COR-L47 (cell line): ENCODE results near the gene SKA2.
"Not testable (repeated sequence)": the region's sequence is repeated elsewhere in the genome, so short reads cannot be mapped to it uniquely, and the experiment has no call there.

Source experiments
- DNase-seq: peaks from one replicate; lab custom pipeline; 2025; lab: John Stamatoyannopoulos, UW

SKA2 gene

GRCh38 chr17:59151591-59151990 is 3.4 kb downstream of the SKA2 start:
- no peak for DNase-seq

GRCh38 chr17:59151006-59151405 is 4.0 kb downstream of the SKA2 start:
- DNase-seq = no peak

DNA sequence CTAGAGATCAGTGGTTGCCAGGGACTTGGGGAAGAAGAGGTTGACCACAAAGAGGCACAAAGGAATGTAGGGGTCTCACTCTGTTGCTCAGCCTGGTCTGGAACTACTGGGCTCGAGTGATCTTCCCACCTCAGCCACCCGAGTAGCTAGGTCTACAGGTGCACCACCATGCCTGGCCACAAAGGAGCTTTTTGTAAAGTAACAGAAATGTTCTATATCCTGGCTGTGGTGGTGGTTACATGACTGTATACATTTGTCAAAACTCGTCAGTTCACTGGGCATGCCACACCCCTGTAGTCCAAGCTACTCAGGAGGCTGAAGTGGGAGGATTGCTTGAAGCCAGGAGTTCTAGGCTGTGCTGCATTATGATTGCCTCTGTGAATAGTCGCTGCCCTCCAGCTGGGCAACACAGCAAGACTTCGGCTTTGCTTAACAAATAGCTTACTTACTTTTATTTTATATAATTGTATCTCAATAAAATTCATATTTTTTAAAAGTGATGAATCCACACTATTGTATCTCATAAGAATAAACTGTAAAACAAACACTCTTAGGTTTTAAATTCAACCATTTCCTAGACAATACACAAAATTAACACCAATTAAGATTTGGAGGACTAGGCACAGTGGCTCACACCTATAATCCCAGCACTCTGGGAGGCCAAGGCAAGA is 5.0 kb downstream of the SKA2 start:
- no peak for DNase-seq

- no peak for DNase-seq
These were observed 5.9 kb downstream of the SKA2 start for GRCh38 chr17:59149051-59149450.

DNA sequence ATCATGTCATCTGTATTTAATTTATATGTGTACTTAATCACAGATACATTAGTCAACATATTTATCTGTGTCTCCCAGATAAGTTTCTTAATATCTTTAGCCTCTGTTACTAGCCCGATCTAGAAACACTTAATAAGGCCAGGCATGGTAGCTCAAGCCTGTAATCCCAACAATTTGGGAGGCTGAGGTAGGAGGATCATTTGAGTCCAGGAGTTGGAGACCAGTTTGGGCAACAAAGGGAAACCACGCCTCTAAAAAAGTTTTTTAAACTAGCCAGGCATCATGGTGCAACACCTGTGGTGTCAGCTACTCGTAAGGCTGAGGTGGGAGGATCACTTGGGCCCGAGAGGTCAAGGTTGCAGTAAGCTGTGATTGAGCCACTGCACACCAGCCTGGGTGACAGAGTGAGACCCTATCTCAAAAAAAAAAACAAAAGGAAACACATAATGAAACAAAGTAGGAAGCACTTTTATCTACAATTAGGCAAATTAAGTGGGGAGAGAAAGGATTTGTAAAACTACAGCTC is 9.4 kb downstream of the SKA2 start:
- DNase-seq = no peak

- DNase-seq = no peak
These were observed 13.1 kb downstream of the SKA2 start for GRCh38 chr17:59141860-59142259.

DNA sequence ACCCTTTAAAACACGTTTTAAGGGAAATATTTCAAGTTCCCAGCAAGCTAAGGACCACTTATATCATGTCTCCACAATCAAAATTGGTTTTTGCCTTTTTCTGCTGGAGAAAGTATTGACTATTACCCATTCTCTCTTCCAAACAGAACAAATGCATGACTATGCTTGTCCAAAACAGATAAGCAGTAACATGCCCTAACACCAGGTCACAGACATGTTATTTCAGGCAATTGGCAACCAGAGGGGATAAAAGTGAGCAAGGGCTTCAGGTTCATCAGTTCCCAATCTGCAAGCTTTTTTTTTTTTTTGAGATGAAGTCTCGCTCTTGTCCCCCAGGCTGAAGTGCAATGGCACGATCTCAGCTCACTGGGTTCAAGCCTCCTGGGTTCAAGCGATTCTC is 15.0 kb downstream of the SKA2 start:
- no peak for DNase-seq

DNA sequence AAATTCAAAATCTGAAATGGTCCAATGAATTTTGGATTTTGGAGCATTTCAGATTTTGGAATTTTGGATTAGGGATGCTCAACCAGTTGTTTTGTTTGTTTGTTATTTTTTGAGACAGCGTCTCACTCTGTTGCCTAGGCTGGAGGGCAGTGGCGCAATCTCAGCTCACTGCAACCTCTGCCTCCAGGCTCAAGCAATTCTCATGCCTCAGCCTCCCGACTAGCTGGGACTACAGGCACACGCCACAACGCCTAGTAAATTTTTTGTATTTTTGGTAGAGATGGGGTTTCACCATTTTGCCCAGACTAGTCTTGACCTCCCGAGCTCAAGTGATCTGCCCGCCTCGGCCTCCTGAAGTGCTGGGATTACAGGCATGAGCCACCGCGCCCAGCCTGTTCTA is 16.6 kb downstream of the SKA2 start:
- not testable (repeated sequence) for DNase-seq

DNA sequence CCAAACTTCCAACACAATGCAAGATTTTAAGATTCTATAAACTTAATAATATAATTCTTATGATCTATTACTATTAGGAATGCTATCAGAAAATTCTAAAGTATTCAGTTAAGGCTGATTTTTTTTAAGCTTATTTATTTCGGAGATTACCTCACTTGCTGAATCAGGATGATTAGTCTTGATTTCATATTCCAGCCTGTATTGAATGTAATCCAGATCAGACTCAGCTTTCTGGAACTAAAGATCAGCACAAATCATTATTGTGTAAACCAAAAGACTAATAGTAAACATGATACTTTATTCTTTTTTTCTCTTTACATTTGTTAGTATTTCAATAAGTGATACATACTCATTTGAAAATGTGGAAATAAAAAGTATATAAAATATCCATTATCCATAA is 23.9 kb downstream of the SKA2 start:
- no peak for DNase-seq

DNA sequence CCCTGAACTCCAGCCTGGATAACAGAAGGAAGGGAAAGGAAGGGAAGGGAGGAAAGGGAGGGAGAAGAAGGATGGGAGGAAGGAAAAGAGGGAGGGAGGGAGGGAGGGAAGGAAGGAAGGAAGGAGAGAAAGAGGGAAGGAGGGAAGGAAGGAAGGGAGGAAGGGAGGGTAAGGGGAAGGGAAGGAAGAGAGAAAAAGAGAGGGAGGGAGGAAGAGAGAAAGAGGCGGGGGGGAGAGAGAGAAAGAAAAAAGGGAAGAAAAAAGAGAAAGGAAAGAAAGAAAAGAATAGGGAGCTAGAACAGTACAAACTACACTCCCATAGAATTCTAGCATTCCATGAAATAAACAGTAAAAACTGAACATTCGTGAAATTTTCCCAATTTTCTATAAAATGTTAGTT is 25.2 kb downstream of the SKA2 start:
- DNase-seq = no peak

DNA sequence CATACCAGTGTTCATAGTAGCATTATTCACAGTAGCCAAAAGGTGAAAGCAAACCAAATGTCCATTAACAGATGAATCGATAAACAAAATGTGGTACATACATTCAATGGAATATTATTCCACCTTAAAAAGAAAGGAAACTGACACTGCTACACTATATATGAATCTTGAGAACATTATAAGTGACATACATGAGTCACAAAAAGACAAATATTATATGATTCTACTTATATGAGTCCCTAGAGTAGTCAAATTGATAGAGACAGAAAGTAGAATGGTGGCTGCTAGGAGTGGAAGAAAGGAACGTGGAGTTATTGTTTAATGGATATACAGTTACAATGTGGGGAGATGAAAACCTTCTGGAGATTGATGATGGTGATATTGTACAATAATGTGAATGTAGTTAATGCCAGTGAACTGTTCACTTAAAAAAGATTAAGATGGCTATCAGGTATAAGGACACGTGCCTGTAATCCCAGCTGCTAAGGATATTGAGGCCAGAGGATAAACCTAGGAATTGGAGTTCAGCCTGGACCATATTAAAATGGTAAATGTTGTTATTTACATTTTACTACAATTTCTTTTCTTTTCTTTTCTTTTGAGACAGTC is 28.1 kb downstream of the SKA2 start:
- no peak for DNase-seq

GRCh38 chr17:59124665-59125064 is 30.3 kb downstream of the SKA2 start:
- no peak for DNase-seq

- no peak for DNase-seq
These were observed 33.0 kb downstream of the SKA2 start for GRCh38 chr17:59121901-59122480.

DNA sequence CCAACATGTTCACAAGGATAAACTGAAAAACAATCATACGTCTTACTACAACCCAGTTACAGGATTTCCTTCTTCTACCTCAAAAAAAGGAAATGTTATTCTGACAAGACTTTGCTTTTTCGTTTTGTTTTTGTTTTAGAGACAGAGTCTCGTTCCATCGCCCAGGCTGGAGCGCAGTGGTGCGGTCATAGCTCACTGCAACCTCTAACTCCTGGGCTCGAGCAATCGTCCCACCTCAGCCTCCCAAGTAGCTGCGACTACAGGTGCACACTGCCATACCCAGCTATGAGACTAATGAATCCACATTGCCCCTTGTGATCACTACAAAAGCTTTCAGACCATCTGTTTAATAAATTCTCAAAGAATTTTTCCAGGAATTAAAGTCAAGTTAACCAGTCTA is 39.5 kb downstream of the SKA2 start:
- DNase-seq = no peak

- no peak for DNase-seq
These were observed 43.4 kb downstream of the SKA2 start for GRCh38 chr17:59111539-59111938.

DNA sequence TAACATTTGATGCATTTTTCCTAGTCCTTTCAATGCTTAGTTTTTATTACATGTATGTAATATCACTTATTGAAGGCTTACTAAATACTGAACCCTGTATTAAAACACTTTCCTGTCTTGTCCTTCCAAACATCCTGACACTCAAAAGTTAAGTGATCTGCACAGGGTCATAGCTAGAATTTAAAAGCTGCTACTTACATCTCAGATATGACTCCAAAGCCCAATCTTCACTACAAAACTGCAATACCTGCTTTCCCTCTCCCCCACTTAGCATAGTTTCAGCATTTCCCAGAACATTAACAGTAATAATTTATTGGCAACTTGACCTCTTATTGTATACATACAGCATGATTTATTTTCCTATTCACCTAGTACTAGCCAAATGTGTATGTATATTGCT is 44.0 kb downstream of the SKA2 start:
- DNase-seq = no peak

GRCh38 chr17:59108400-59109102 is 46.4 kb downstream of the SKA2 start:
- DNase-seq = no peak

DNA sequence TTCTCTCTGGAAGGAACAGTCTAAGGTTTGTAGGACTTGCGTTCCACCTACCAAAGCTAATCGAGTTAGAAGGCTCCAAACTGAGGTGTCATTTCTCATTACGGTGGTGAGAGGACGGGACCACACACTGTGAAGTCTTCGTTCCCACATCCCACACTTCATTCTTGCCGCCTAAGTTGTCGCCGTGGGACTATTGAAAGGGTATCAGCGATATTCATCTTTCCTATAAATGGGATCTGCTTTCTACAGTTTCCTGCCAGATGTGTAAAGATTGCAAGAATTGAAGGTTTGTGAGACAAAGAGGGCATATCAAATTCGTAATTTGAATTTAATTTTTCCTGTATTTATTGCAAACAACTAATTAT is 47.7 kb downstream of the SKA2 start:
- DNase-seq = no peak

GRCh38 chr17:59106463-59107305 is 48.3 kb downstream of the SKA2 start, which contains the start of gene TRIM37:
Gene TRIM37, minus strand, starts transcription at chr17:59106880. Its CDS starts 419 bp downstream, at chr17:59106461.
- DNase-seq = peak; percentile 99

DNA sequence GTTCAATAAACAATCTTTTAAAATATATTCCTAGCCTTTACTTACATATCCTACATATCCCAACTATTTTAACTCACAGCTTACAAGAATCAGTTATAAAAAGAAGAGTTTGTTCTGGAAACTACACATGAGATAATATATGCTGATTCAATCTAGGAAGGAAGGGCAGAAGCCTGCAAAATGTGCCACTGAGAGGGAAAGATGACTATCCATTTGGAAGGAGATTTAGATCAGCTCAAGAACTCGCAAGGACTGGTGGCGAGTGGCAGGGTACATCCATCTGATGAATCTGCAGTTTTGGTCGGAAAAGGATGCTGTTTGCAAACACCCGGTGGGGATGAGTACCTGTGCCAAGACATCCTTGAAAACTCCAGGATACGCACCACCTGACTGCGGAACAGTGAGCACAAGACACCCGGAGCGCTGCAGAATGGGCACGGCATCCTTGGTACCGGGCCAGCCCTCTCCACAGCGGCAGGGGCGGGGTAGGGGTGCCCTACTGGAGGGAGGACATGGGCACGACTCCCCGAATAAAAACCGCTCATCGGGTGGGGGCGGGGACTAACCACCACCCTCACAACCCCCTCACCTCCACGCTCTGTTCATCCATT is 49.0 kb downstream of the SKA2 start:
- DNase-seq = peak; percentile 88

DNA sequence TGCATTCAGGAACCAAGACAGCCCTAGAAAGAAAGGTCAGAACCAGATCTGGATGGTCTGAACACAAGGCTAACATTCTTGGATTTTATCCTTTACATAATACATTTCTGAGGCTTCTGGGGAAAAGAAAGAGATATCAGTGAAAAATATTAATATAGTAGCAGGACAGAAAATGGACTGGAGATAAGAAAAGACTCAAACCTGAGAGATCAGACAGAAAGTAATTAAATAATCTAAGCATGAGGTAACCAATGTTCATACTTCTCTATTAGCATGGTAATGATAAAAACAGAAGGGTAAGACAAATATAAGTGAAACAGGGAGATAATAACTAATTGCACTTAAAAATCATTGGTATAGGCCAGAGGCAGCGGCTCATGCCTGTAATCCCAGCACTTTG is 53.8 kb downstream of the SKA2 start:
- DNase-seq = no peak
